ENCODE results near the gene C2orf68.

C2orf68 gene

DNA sequence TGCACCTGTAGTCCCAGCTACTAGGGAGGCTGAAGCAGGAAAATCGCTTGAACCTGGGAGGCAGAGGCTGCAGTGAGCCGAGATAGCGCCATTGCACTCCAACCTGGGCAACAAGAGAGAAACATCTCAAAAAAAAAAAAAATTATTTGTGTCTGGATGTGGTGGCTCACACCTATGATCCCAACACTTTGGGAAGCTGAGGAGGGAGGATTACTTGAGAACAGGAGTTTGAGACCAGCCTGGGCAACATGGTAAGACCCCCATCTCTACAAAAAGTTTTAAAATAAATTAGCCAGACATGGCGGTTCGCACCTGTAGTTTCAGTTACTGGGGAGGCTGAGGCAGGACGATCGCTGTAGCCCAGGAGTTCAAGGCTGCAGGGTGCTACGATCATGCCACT lies 36.1 kb downstream of the C2orf68 start:
- Histone ChIP-seq H3K4me3 (ENCODE audit: insufficient read depth, low read length, poor library complexity, severe bottlenecking) (no peak overlapping the region), H2AFZ (ENCODE audit: low read depth, low read length, severe bottlenecking) (no peak overlapping the region), H4K20me1 (ENCODE audit: low read depth, low read length) (no peaks in the 10 kb centered on the region), H3K9me2 (replicated peaks; ENCODE audit: insufficient read depth, low read length) (no peaks in the 10 kb centered on the region), H3F3A (ENCODE audit: insufficient read depth) (no peaks in the 10 kb centered on the region; the same call in 1 of the 2 replicates), H3K27me3 (ENCODE audit: low read length) (no peaks in the 10 kb centered on the region), H3K9ac (ENCODE audit: low read length) (no peak overlapping the region), H3K27ac (ENCODE audit: low read depth, low read length) (no peak overlapping the region), H3K36me3 (ENCODE audit: low read length) (no peaks in the 10 kb centered on the region), H3K9me3 (ENCODE audit: insufficient read depth, low read length) (no peaks in the 10 kb centered on the region), H3K79me2 (ENCODE audit: insufficient read depth, low read length) (peaks cover 18% of the 10 kb centered on the region), H3K4me2 (ENCODE audit: low read depth, low read length, poor library complexity, severe bottlenecking) (no peak overlapping the region)
- no peak for TF ChIP-seq EZH2phosphoT487 (conservative IDR thresholded peaks at IDR 0.05; ENCODE audit: low read length)
- TF ChIP-seq, protein P1, sequence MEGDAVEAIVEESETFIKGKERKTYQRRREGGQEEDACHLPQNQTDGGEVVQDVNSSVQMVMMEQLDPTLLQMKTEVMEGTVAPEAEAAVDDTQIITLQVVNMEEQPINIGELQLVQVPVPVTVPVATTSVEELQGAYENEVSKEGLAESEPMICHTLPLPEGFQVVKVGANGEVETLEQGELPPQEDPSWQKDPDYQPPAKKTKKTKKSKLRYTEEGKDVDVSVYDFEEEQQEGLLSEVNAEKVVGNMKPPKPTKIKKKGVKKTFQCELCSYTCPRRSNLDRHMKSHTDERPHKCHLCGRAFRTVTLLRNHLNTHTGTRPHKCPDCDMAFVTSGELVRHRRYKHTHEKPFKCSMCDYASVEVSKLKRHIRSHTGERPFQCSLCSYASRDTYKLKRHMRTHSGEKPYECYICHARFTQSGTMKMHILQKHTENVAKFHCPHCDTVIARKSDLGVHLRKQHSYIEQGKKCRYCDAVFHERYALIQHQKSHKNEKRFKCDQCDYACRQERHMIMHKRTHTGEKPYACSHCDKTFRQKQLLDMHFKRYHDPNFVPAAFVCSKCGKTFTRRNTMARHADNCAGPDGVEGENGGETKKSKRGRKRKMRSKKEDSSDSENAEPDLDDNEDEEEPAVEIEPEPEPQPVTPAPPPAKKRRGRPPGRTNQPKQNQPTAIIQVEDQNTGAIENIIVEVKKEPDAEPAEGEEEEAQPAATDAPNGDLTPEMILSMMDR (IDR thresholded peaks at IDR 0.05; ENCODE audit: insufficient read depth, low read length, poor library complexity, severe bottlenecking) = no peak

DNA sequence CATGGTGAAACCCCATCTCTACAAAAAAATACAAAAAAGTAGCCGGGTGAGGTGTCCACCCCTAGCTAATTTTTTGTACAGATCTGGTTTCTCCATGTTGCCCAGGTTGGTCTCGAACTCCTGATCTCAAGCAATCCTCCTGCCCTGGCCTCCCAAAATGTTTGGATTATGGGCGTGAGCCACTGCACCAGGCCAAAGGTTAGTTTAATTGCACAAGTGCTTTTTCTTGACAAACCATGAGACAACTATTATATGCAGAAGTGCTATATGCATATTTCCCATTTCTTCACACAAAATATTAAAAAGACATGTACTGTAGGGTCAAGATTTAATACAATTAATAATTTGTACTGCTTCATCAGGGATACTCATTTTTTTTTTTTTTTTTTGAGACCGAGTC lies 45.6 kb downstream of the C2orf68 start:
- TF ChIP-seq, protein P1 (IDR thresholded peaks at IDR 0.05; ENCODE audit: insufficient read depth, low read length, poor library complexity, severe bottlenecking) = no peak
- TF ChIP-seq EZH2phosphoT487 (conservative IDR thresholded peaks at IDR 0.05; ENCODE audit: low read length) = no peak
- H3K27ac ChIP-seq (ENCODE audit: low read depth, low read length) = no peak overlapping the region
- H4K20me1 ChIP-seq (ENCODE audit: low read depth, low read length) = no peaks in the 10 kb centered on the region
- no peaks in the 10 kb centered on the region for H3K9me3 ChIP-seq (ENCODE audit: insufficient read depth, low read length)
- 0 out of 2 replicates have a peak, but pooled peaks cover 5% of the 10 kb centered on the region for H3F3A ChIP-seq (ENCODE audit: insufficient read depth)
- no peaks in the 10 kb centered on the region for H3K9me2 ChIP-seq (replicated peaks; ENCODE audit: insufficient read depth, low read length)
- H3K4me3 ChIP-seq (ENCODE audit: insufficient read depth, low read length, poor library complexity, severe bottlenecking) = no peak overlapping the region
- H3K27me3 ChIP-seq (ENCODE audit: low read length) = no peaks in the 10 kb centered on the region
- H3K79me2 ChIP-seq (ENCODE audit: insufficient read depth, low read length) = no peaks in the 10 kb centered on the region
- no peak overlapping the region for H3K9ac ChIP-seq (ENCODE audit: low read length)
- no peak overlapping the region for H3K4me2 ChIP-seq (ENCODE audit: low read depth, low read length, poor library complexity, severe bottlenecking)
- no peak overlapping the region for H2AFZ ChIP-seq (ENCODE audit: low read depth, low read length, severe bottlenecking)
- H3K36me3 ChIP-seq (ENCODE audit: low read length) = no peaks in the 10 kb centered on the region

DNA sequence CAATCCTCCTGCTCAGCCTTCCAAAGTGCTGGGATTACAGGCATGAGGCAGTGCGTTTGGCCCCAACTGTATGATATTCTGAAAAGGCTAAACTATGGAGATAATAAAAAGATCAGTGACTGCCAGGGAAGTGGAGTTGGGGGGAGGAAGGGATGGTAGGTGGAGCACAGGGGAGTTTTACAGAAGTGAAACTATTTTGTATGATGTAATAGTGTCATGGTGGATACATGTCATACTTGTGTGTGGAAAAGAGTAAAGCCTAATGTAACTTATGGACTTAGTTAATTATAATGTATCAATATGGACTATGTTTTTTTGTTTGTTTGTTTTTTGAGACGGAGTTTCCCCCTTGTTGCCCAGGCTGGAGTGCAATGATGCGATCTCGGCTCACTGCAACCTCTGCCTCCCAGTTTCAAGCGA lies 47.7 kb downstream of the C2orf68 start:
- H2AFZ ChIP-seq (ENCODE audit: low read depth, low read length, severe bottlenecking) = peak overlapping the region; percentile 43
- H3K79me2 ChIP-seq (ENCODE audit: insufficient read depth, low read length) = peaks cover 16% of the 10 kb centered on the region
- H3K36me3 ChIP-seq (ENCODE audit: low read length) = no peaks in the 10 kb centered on the region
- H3K9ac ChIP-seq (ENCODE audit: low read length) = no peak overlapping the region
- H4K20me1 ChIP-seq (ENCODE audit: low read depth, low read length) = no peaks in the 10 kb centered on the region
- H3K4me2 ChIP-seq (ENCODE audit: low read depth, low read length, poor library complexity, severe bottlenecking) = peak overlapping the region; percentile 4
- no peaks in the 10 kb centered on the region for H3K9me2 ChIP-seq (replicated peaks; ENCODE audit: insufficient read depth, low read length)
- 0 out of 2 replicates have a peak, but pooled peaks cover 5% of the 10 kb centered on the region for H3F3A ChIP-seq (ENCODE audit: insufficient read depth)
- no peaks in the 10 kb centered on the region for H3K9me3 ChIP-seq (ENCODE audit: insufficient read depth, low read length)
- TF ChIP-seq, protein P1 (IDR thresholded peaks at IDR 0.05; ENCODE audit: insufficient read depth, low read length, poor library complexity, severe bottlenecking) = no peak
- no peak for TF ChIP-seq EZH2phosphoT487 (conservative IDR thresholded peaks at IDR 0.05; ENCODE audit: low read length)
- H3K4me3 ChIP-seq (ENCODE audit: insufficient read depth, low read length, poor library complexity, severe bottlenecking) = no peak overlapping the region
- H3K27me3 ChIP-seq (ENCODE audit: low read length) = no peaks in the 10 kb centered on the region
- no peak overlapping the region for H3K27ac ChIP-seq (ENCODE audit: low read depth, low read length)

All from SU-DHL-6 (cell line).